Stimulated activated CD4-positive, alpha-beta T cell treated with anti-CD3 and anti-CD28 coated beads, Interleukin-1b, Interleukin-23, amount 100 ng/mL, for 24 hours (primary cell): ENCODE results near the gene MMP1.

ENCODE experiments used
- DNase-seq, 4 experiments: peaks; one replicate each; pipeline ENCODE4 v3.0.0-alpha.2; 2020; ENCODE audit warnings: low read depth in 4 of 4, low spot score in 1 of 4

MMP1 gene

DNA sequence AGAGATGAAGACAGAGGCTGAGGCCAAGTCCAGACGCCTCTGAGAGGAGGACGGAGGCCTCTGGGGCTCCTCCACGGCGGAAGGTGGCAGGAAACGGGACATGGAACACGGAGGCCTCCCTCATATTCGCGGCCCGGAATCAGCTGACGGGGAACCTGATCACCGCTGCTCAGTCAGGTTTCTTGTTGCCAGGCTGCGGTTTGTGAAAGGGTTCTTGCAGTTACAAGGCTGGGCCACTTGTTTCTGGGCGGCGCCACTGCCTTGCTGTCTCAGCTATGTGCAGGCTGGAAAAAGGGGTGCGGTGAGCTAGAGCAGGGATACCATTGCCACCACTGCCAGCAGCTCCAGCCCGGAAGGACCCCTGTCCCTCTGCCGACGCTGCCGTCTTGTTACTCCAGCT lies 10.0 kb upstream of the MMP1 start:
- no peak for DNase-seq

DNA sequence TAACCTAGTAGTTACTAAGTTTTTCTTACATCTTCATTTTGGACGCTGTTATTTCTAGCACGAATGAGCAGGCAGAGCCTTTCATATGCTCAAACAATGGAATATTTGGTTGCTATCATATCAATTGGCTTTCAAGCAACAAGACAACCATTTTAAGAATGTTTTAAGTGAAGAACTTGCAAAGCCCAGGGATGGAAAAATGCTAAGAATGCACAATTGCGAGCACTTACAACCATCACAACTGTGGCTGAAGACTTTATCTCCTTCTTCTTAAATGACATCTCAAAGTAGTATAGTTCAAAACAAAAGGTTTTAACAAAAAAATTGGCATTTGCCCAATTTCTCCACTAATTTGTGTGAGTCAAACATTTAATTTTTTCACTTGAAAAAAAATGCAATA lies 8.3 kb upstream of the MMP1 start:
- no peak for DNase-seq

DNA sequence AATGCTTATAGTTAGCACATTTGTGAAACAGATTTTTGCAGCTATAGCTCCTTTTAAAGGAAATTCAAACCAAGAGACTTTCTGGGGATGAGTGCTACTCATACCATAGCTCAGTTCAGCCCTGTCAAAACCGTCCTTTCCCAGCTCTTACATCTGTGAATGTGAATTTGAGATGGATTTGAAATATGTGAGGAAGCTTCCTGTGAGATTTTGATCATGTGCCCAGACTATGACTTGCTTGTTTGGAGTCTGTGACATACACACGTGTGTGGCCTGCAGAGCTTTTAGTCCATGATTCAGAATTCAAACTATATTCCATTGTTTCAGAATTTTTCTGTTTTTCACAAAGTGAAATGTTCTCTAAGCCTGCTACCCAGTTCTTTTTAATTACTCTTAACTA lies 4.4 kb upstream of the MMP1 start:
- DNase-seq, result no peak

DNA sequence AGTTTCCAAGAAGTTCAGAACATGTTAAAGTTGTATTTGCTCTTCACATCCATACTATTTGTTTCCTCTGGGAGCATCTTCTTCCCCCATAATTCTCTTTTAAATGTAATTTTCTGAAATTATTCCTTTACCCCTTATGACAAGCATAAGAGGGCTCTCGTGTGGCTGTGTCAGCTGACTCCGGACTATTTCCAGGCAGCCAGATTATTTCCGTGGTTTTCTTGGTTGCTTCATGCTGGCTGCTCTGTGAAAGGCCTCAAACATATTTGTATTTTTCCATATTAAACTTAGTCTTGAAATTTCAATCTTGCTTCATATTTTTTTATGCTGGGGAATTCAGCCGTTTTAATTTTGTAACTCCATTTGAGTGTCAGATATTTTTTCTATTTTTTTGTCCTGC lies 2.8 kb upstream of the MMP1 start:
- no peak for DNase-seq

DNA sequence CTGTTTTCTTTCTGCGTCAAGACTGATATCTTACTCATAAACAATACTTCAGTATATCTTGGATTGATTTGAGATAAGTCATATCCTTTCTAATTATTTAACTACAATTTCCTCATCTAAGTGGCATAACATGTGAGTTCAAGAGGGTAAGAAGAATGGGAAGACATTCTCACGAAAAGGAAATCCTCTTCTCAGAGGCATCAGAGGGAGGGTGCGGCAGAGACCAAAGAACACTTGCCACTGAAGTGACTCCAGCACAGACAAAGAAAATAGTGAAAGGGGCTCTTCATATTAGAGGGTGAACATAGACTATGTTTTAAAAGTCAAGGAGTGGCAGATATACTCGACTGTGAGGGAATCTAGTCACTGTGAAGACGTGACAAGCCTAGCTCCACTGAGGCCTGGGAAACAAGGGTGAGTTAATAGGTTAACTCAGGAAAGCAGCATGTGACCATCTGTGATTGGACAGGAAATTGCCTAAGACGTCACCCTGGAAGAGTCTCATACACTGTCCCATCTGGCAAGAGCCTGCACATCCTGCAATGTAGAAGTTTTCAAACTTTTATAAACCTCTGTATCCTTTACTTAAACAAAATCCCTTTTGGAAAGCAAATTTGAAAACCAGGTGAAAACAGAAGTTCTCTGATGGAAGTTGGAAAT lies 1.9 kb upstream of the MMP1 start:
- no peak for DNase-seq

DNA sequence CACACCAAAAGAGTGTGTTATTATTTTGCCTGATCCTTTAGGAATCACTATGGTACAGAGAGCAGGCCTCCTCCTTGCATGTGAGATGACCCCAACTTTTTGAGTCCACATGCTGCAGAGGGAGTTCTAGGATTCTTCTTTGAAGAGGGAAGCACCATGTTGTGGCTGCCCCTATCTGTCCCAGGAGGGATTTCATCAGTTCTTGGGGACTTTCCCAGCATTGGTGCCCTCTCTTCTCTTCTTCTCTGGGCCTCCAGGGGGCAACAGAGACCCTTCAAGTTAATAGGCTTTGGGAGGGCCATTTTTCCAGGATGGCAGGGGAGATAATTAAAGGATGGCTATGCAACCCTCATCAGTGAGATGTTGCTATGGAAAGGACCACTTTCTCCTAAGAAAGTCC lies 3.6 kb downstream of the MMP1 start:
- no peak for DNase-seq

DNA sequence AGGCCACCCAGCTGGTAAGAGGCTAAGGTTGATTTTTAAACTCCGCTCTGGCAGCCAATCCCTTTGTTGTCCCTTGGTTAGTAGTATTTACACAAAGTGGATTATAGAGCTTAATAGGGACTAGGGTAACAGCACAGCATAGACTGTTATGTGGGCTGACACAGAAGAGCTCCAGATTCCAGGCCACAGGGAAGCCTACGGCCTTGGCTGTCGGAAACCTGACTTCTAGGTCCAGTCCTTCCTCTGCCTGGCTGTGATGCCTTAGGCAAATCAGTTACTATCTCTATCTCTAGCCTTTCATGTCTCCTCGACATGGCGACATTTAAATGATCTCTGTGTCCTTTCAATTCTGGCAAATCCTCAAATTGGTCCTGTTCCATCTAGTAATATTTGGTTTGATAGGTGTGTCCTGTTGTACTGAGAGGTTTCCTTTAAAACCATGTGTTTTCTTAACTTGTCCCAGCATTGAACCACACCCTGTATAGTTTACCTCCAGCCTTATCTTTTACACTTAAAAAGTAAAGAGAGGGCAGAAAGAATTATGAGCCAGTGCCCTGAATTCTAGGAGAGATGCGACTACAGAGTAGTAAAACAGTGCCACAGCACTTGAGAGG lies 4.2 kb downstream of the MMP1 start:
- DNase-seq, result no peak

DNA sequence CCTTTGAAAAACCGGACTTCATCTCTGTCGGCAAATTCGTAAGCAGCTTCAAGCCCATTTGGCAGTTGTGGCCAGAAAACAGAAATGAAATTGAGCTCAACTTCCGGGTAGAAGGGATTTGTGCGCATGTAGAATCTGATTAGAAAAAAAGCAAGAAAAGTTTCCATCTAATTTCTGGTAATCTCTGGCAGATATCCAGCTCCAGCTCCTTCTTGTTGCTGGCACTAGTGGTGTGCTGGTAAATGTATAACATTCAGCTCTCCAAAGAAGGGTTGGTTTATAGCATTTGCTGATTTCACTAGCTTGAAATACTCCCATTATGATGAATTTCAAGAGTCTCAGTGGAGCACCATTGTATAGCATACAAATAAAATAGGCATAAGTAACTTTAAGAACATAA lies 5.4 kb downstream of the MMP1 start:
- no peak for DNase-seq

DNA sequence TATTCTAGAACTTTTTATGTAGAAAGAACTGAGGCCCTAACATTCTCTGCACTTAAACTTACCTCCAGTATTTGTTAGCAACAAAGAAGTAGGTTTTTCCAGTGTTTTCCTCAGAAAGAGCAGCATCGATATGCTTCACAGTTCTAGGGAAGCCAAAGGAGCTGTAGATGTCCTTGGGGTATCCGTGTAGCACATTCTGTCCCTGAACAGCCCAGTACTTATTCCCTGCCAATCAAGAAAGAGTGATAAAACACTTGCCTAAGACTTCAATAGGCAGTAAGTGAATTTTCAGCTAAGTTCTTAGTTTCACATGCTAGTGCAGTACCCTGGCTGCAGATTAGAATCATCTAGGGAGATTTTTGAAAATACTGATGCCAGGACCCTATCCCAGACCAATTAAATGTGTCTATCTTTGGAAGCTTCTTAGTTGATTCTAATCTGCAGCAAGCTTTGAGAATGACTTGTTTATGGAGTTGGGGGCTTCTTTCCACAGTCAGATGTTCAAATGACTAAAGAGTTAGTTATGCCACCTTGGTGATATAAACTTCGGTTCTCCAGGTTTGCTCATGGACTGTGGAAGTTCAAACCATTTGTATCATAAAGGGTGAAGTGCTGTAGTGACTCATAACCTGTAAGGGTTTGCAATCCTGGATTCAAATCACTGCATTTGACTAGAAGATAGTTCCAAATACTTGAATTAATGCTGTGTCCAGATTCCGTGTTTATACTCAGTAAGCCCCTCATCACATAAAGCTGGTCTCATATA lies 6.5 kb downstream of the MMP1 start:
- DNase-seq, result no peak

DNA sequence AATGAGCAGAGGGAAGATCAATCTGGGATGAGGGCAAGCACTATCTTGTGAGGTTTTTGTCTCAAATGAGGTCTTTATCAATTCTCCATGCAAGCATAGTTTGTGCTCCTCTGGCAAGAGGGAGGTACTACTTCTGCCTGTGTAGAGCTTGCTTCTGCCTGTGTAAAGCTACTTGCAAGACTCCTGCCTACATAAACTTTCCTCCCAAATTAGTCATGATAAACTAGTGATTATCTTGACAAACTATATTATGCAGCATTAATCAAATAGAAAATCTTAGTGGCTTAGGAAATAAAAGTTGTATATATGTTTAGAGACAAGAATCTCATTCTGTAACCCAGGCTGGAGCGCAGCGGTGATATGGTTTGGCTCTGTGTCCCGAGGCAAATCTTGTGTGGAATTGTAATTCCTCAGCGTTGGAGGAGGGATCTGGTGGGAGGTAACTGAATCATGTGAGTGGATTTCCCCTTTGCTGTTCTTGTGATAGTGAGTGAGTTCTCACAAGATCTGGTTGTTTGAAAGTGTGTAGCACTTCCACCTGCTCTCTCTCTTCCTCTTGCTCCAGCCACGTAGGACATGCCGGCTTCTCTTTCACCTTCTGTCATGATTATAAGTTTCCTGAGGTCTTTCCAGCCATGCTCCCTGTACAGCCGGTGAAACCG lies 9.5 kb downstream of the MMP1 start:
- no peak for DNase-seq

DNA sequence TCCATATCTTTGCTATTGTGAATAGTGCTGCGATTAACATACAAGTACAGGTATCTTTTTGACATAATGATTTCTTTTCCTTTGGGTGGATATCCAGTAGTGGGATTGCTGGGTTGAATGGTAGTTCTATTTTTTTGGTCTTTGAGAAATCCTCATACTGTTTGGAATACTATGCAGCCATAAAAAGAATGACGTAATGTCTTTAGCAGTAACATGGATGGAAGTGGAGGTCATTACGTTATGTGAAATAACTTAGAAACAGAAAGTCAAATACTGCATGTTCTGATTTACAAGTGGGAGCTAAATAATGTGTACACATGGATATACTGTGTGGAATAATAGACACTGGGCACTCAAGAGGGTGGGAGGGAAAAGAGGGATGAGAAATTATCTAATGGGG lies 13.6 kb downstream of the MMP1 start:
- no peak for DNase-seq

DNA sequence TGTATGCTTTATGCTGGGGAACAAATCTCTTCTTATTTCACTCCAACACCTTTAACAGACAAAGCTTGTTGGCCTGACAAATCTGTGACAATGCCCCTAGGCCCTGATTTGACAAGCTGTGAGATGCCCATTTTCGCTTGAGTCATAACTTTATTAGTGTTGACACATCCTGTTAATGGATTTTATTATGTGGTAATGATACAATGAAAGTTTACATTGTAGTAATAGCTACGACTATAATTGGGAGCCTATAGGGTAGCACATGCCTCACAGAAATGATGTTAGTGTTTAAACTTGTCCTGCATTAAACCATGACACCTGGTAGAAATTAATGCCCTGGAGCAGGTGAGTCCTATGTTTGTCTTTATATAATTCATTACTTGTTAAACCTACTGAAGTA lies 14.2 kb downstream of the MMP1 start:
- no peak for DNase-seq

DNA sequence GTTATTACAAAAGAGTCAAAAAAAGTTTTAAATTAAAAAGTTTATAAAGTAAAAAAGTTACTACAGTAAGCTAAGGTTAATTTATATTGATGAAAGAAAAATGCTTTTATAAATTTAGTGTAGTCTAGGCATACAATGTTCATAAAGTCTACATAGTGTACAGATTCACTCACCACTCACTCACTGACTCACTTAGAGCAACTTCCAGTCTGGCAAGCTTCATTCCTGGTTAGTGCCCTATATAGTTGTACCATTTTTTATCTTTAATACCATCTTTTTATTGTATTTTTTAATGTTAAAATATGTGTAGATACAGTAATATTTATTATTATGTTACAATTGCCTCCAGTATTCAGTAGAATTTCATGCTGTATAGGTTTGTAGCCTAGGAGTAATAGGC lies 14.9 kb downstream of the MMP1 start:
- no peak for DNase-seq

DNA sequence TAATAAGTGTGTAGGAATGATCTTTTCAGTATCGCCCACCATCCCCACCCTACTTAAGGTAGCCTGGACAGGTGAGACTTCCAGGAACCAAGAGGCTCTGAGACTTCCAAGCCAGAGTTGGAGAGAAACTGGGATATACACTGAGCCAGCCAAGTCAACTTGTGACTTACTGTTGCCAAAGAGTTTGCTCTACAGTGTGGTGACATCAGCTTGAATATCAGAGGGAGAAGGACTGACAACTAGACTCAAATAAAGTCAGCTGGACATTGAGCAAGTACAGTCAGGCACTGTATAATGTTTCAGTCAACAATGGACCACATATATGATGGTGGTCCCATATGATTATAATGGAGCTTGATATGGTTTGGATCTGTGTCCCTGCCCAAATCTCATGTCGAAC lies 16.3 kb downstream of the MMP1 start:
- no peak for DNase-seq

DNA sequence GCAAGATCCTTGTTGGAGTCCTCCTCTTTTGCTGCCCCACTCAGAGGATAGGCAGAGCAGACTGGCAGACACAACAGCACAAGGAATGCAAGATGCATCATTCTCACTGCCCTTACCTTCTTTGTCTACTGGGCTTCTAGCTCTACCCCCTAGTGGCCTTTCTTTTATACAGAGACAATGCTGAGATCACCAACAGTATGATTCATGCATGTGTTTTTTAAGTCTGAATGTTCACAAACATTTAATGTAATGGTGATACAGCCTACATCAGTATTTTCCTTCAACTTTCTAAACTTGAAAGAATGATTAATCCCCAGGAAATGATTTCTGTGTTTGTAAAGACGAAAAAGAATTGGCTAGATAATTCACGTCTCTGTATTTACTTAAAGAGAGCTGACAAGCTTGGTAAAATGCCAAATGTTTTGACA lies 17.5 kb downstream of the MMP1 start, which contains the start of gene MMP10:
TSS of gene MMP10 (minus strand) at position 138 of the 428 bp plus-strand sequence. CDS start at position 101, 37 bp downstream.
- DNase-seq, result no peak

DNA sequence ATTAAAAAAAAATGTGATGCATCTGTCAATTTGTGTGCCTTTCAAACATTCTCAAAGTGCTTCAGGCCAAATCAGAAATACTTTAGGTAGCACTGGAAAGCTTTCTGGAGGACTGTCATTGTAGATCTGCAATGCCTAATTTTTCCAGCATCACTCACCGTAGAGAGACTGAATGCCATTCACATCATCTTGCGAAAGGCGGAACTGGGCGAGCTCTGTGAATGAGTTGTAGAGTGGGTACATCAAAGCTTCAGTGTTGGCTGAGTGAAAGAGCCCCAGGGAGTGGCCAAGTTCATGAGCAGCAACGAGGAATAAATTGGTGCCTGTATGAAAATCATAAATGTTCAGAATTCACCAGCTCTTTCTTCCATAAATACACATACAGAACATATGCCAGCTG lies 21.5 kb downstream of the MMP1 start:
- no peak for DNase-seq

DNA sequence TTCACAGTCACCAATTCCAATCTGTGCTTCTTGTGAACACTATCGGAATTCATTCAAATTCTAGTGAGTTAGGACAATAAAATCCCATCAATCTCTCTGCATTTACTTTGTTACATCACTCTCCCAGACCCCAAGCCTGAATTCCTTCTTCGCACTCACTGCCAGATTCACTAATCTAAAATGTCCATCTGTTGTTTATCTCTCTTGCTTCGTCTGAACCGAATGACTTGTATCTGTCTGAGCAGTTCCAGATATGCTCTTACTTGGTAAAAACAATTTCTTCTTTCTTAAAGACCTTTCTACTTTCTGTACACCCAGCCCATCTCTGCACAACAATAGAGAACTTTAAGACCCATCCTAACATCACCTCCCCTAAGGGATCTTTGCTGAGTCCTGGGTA lies 24.6 kb downstream of the MMP1 start:
- DNase-seq, result no peak

DNA sequence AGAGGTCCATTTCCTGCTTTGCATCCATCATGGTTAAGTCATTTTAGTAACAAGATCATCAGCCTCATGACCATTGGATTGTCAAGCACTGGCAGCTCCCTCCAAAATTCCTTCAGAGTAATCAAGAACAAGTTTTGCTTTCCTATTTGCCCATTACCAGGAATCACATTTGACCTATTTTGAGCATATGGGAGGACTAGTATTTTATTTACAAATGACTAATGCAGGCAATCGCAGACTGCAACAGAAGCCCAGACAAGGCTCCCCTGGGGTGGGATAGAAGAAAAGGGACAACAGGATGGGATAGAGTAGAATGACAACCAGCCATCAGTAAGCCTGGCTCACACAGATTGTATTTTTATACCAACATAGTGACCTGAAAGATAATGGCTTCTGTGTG lies 26.6 kb downstream of the MMP1 start:
- no peak for DNase-seq

DNA sequence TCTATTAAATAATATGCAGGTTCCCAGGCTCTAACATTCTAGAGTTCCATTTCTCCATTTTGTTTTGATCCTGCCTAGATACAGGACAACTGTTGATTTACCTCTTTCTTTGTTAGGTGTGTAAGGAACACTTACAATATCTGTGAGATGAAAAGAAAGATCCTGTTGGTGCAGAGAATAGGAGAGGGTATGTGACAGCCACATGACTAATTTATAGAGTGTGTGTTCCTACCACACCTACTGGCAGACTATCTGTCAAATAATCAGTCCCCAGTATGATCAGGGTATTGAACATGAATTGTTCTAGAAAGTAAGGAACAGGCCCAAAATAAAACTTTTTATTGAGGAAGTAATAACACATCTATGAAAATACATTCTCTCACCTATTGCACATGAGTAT lies 27.8 kb downstream of the MMP1 start:
- no peak for DNase-seq

DNA sequence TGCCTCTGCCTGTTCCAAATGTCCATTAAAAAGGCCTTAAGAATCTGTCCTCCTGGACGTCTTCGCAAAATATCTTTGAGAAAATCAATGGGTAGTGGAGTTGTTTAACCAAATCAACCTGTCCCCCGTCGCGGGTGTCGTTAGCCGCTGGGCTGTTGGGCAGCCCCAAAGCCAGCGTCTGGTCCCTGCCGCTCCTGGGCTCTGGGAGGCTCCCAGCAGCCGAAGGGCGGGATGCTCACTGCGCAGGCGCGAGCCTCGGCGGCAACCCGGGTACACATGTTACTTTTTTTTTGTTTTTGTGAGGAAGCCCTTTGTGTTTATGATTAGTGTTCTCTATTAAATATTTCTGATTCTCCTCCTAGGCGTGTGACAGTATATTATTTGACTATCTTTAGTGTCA lies 30.2 kb downstream of the MMP1 start:
- no peak for DNase-seq

DNA sequence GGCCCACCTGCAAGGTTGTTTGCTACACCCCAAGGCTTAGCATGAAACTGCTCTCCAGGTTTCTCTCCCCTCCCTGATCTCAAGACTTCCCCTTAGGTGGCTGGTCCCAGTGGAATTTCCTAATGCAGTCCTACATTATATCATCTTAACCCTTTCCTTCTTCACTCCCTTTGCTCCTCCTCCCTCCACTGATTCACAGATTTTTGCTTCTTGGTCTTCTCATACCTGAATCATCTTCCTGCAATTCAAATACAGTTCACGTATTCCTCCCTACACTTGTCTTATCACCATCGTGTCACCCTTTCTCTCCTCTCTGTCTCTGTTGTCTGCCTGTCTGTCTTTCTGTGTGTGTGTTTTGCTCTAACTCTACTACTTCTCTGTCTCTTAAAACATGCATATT lies 34.5 kb downstream of the MMP1 start:
- DNase-seq, result no peak

DNA sequence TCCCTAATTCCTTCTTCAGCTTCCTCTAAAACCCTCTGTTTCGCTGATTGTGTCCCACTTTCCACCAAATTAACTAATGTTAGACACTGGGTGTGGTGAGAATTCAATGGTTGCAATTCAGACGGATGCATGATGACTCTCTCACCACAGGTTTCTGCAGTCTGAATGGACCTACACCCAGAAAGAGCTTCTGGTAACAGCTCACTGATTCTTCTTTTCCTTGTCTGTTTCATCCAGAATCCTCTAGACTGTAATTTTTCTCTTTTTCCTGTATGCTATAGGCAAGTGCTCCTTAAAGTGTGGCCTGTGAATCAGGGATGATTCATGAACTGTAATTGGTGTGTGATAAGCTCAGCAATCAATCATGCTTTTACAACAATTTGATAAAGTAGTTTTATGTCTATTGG lies 35.6 kb downstream of the MMP1 start:
- DNase-seq, result no peak
